ENCODE results near the gene PAPPA2. TPM values are rescaled to one million over a fixed set of nuclear protein-coding genes. Genes with fewer than 3 reads are reported as not detected.

PAPPA2 gene
- total and polyA plus RNA-seq, 8 donors: under 0.01 to 10.3 (median 0.29) TPM; not detected in 1

DNA sequence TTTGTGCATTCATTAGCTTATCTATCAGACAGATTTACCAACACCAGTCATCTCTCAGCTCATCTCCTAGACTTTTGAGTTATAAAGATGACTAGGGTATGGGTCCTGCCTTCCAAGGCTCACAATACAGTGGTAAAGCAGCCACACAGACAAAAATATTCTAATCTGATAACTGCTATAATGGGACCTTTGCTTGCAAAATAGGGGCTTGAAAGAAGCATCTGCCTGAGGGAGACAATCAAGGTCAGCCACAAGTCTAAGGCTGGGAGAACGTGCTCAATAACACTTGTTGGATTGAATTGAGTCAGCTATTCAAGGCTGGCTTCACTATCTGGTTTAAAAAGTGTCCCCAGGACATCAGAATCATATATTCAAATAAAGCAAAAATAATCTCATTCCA, 1.4 kb upstream of the PAPPA2 start:
- Histone ChIP-seq H3K27ac (no peak overlapping the region), H3K9me3 (peaks cover 0 to 20% (median 12%) of the 10 kb centered on the region in 4 donors), H3K4me3 (no peak overlapping the region), H3K4me1 (no peaks in the 10 kb centered on the region), H3K36me3 (no peaks in the 10 kb centered on the region), H3K27me3 (no peaks in the 10 kb centered on the region)
- TF ChIP-seq, protein P1, sequence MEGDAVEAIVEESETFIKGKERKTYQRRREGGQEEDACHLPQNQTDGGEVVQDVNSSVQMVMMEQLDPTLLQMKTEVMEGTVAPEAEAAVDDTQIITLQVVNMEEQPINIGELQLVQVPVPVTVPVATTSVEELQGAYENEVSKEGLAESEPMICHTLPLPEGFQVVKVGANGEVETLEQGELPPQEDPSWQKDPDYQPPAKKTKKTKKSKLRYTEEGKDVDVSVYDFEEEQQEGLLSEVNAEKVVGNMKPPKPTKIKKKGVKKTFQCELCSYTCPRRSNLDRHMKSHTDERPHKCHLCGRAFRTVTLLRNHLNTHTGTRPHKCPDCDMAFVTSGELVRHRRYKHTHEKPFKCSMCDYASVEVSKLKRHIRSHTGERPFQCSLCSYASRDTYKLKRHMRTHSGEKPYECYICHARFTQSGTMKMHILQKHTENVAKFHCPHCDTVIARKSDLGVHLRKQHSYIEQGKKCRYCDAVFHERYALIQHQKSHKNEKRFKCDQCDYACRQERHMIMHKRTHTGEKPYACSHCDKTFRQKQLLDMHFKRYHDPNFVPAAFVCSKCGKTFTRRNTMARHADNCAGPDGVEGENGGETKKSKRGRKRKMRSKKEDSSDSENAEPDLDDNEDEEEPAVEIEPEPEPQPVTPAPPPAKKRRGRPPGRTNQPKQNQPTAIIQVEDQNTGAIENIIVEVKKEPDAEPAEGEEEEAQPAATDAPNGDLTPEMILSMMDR (IDR thresholded peaks at IDR 0.05): no peak
- TF ChIP-seq EP300 (IDR thresholded peaks at IDR 0.05) (no peak), POLR2A (IDR thresholded peaks at IDR 0.05) (no peak), POLR2AphosphoS5 (IDR thresholded peaks at IDR 0.05) (no peak)
- intact Hi-C loops (cut with DNase I; ENCODE audit: low total_unique reads): no loop called here
- 55 to 78% (median 60%) methylated on average over 1 of the region's 1 CpG for whole genome bisulfite sequencing, 5 donors
- DNase-seq: no peak

DNA sequence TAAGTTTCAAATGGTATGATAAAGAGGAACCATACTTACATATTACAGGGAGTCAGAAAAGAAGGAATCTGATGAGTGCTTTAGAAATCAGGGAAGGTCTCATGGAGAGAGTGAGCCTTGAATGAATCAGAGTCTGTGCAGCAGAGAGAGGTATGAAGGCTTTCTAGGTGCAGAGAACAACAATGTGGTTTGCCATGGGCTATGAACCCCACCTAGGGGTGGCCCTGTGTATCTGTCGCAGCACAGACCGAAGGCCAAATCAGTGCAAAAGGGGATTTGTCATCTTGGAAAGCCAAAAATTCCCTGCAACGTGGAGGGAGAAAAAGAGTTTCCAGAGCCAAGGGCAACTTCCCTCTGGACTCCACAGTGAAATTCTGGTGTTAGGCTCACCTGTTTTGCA, 3.5 kb downstream of the PAPPA2 start:
- WGBS, 5 donors: 29 to 42% (median 33%) methylated on average over 3 of the region's 3 CpGs
- Histone ChIP-seq H3K36me3 (no peaks in the 10 kb centered on the region), H3K4me3 (no peak overlapping the region), H3K9me3 (no peaks in the 10 kb centered on the region), H3K27me3 (no peaks in the 10 kb centered on the region), H3K27ac (no peak overlapping the region), H3K4me1 (no peaks in the 10 kb centered on the region)
- TF ChIP-seq POLR2AphosphoS5 (IDR thresholded peaks at IDR 0.05): no peak
- TF ChIP-seq, protein P1 (IDR thresholded peaks at IDR 0.05): no peak
- peak in 1 of 2 donors; percentile 9 for DNase-seq
- intact Hi-C loops (cut with DNase I; ENCODE audit: low total_unique reads): no loop called here

DNA sequence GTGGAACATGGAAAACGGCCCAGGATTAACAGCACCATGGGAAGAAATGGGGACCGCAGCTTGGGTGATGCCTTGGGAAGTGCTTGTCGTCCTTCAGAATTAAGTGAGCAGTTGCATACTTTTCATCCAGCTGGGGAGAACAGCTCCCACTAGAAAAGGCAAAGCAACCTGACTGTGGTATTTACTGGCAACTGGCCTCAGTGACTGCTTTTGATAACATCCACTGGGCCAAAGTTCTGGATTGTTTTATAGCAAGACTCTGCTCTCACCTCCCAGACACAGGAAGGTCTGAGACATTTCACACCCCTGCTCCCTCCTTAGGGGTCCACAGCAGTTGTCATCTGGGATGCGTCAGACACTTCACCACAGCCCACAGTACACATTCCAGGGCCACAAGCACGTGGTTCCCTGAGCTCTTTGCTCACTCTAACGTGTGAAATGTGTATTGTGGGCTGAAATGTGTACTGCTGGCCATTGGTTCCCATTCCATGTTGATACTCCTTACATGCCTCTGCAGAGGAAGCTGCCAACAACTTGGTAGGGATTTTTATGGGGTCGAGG, 6.6 kb downstream of the PAPPA2 start:
- no peak for DNase-seq
- no peak overlapping the region for H3K27ac ChIP-seq
- intact Hi-C loops (cut with DNase I; ENCODE audit: low total_unique reads): no loop called here
- no peaks in the 10 kb centered on the region for H3K9me3 ChIP-seq
- TF ChIP-seq POLR2A (IDR thresholded peaks at IDR 0.05): no peak
- no peak for TF ChIP-seq POLR2AphosphoS5 (IDR thresholded peaks at IDR 0.05)
- TF ChIP-seq EP300 (IDR thresholded peaks at IDR 0.05): no peak
- TF ChIP-seq, protein P1 (IDR thresholded peaks at IDR 0.05): no peak
- H3K4me3 ChIP-seq: no peak overlapping the region
- WGBS, 5 donors: 37 to 53% (median 49%) methylated on average over 7 of the region's 7 CpGs
- no peaks in the 10 kb centered on the region for H3K27me3 ChIP-seq
- H3K4me1 ChIP-seq: no peaks in the 10 kb centered on the region
- H3K36me3 ChIP-seq: no peaks in the 10 kb centered on the region

DNA sequence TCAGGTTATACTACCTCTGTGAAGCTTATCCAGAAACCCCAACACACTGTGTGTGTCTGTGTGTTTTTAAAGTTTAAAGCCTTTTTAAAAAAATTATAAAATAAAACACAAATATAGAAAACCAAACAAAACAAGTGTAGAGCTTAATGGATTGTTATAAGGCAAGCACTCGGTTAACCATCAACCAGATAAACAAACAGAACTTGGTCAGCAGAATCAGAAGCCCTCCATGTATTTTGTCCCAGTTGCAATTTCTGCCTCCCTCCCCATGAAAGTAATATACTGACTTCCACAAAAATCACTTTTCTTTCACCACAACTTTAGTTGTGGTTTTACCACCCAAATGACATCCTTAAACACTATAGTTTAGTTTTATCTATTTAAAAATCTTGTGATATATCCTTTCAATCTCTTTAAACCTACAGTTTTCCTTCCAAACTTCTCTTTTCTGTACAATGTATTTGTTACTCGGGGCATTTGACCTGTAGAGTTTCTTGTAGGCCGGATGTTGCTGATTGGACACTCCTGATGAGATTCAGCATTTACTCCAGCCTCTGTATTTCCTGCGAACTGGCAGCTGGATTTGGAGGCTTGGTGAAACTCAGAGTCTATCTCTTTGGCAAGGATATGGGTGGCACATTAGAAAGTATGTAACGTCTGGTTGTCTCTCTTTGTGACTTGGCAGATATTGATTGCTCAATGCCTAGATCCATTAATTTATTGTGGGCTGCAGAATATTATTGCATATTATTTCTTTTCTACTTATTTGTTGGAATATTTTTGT, 8.6 kb downstream of the PAPPA2 start:
- H3K27ac ChIP-seq: no peak overlapping the region
- no peaks in the 10 kb centered on the region for H3K9me3 ChIP-seq
- WGBS, 5 donors: 57 to 69% (median 64%) methylated on average over 5 of the region's 5 CpGs
- TF ChIP-seq, protein P1 (IDR thresholded peaks at IDR 0.05): no peak
- TF ChIP-seq POLR2AphosphoS5 (IDR thresholded peaks at IDR 0.05) (no peak), EP300 (IDR thresholded peaks at IDR 0.05) (no peak), POLR2A (IDR thresholded peaks at IDR 0.05) (no peak)
- no peaks in the 10 kb centered on the region for H3K36me3 ChIP-seq
- no peaks in the 10 kb centered on the region for H3K27me3 ChIP-seq
- intact Hi-C loops (cut with DNase I; ENCODE audit: low total_unique reads): no loop called here
- H3K4me3 ChIP-seq: no peak overlapping the region
- no peak for DNase-seq
- no peaks in the 10 kb centered on the region for H3K4me1 ChIP-seq

Data from stomach (tissue), 9 donors.